Mesenchymal stem cell (in vitro differentiated cells and primary cell): ENCODE data around the gene AGGF1.

Experiments
- DNase-seq: peaks from one replicate; pipeline ENCODE4 v3.0.0-alpha.2; 2013
- H2AFZ ChIP-seq: one replicate; pipeline ENCODE4 v1.6.1; 2013; ENCODE audit warnings: low read depth, mild to moderate bottlenecking, control low read depth, inconsistent platforms, low read length, moderate library complexity
- H2AK5ac ChIP-seq: 2 replicates; pipeline ENCODE4 v1.6.1; 2013; ENCODE audit warnings: low read length, moderate library complexity, mild to moderate bottlenecking, inconsistent platforms; ENCODE audit not compliant: severe bottlenecking
- H2BK120ac ChIP-seq: one replicate; pipeline ENCODE4 v1.6.1; 2013; ENCODE audit warnings: low read depth, mild to moderate bottlenecking, inconsistent platforms, low read length, moderate library complexity
- H2BK12ac ChIP-seq, 2 experiments: one replicate each; pipeline ENCODE4 v1.6.1; 2013; ENCODE audit warnings: inconsistent platforms in 2 of 2, low read length in 2 of 2, mild to moderate bottlenecking in 2 of 2, moderate library complexity in 2 of 2, control low read depth in 1 of 2
- H2BK15ac ChIP-seq: one replicate; pipeline ENCODE4 v1.6.1; 2013; ENCODE audit warnings: mild to moderate bottlenecking, low read depth, inconsistent platforms; ENCODE audit not compliant: poor library complexity, severe bottlenecking
- H2BK5ac ChIP-seq: 2 replicates; pipeline ENCODE4 v1.6.1; 2013; ENCODE audit warnings: low read depth, mild to moderate bottlenecking, low read length, control low read depth, inconsistent platforms; ENCODE audit not compliant: poor library complexity, severe bottlenecking
- H3K14ac ChIP-seq, 2 experiments: one replicate each; pipeline ENCODE4 v1.6.1; 2013; ENCODE audit warnings: inconsistent platforms in 2 of 2, low read length in 2 of 2, control low read depth in 1 of 2, mild to moderate bottlenecking in 1 of 2, moderate library complexity in 1 of 2
- H3K18ac ChIP-seq, 2 experiments: one replicate each; pipeline ENCODE4 v1.6.1; 2013; ENCODE audit warnings: inconsistent platforms in 2 of 2, low read length in 2 of 2, control low read depth in 1 of 2, low read depth in 1 of 2, mild to moderate bottlenecking in 1 of 2
- H3K23ac ChIP-seq, 2 experiments: one replicate each; pipeline ENCODE4 v1.6.1; 2013; ENCODE audit warnings: inconsistent platforms in 2 of 2, low read length in 2 of 2, mild to moderate bottlenecking in 2 of 2, moderate library complexity in 2 of 2, control low read depth in 1 of 2
- H3K27ac ChIP-seq: 2 replicates; pipeline ENCODE4 v1.5.1; 2013; ENCODE audit warnings: mild to moderate bottlenecking, moderate library complexity, low read length, control low read depth, inconsistent platforms; ENCODE audit not compliant: poor library complexity, severe bottlenecking
- H3K27me3 ChIP-seq, 2 experiments: 2 replicates each; pipeline versions ENCODE4 v1.6.1 to v1.7.0; 2013; ENCODE audit warnings: low read length in 2 of 2, mild to moderate bottlenecking in 2 of 2, moderate library complexity in 2 of 2, control low read depth in 1 of 2, inconsistent platforms in 1 of 2; ENCODE audit not compliant: control insufficient read depth in 1 of 2, insufficient read depth in 1 of 2
- H3K36me3 ChIP-seq, 2 experiments: 2 replicates each; pipeline versions ENCODE4 v1.6.1 to v1.7.0; 2013; ENCODE audit warnings: low read length in 2 of 2, control low read depth in 1 of 2, inconsistent platforms in 1 of 2, low read depth in 1 of 2, mild to moderate bottlenecking in 1 of 2; ENCODE audit not compliant: insufficient read depth in 2 of 2, control insufficient read depth in 1 of 2
- H3K4ac ChIP-seq, 2 experiments: one replicate each; pipeline ENCODE4 v1.6.1; 2013; ENCODE audit warnings: inconsistent platforms in 2 of 2, low read length in 2 of 2, mild to moderate bottlenecking in 2 of 2, moderate library complexity in 2 of 2, control low read depth in 1 of 2, low read depth in 1 of 2
- H3K4me1 ChIP-seq: 2 replicates; pipeline ENCODE4 v1.6.1; 2013; ENCODE audit warnings: low read depth, low read length, control low read depth; ENCODE audit not compliant: control insufficient read depth, insufficient read depth
- H3K4me2 ChIP-seq: 2 replicates; pipeline ENCODE4 v1.6.1; 2013; ENCODE audit warnings: low read length, mild to moderate bottlenecking, inconsistent platforms; ENCODE audit not compliant: poor library complexity, severe bottlenecking
- H3K4me3 ChIP-seq, 2 experiments: 2 replicates each; pipeline versions ENCODE4 v1.5.1 to v1.7.0; 2013; ENCODE audit warnings: low read length in 2 of 2, mild to moderate bottlenecking in 2 of 2, control low read depth in 1 of 2, low read depth in 1 of 2; ENCODE audit not compliant: insufficient read depth in 1 of 2
- H3K79me1 ChIP-seq: replicated peaks from 2 replicates; pipeline ENCODE4 v1.6.1; 2013; ENCODE audit warnings: mild to moderate bottlenecking, control low read depth, low read length, inconsistent platforms; ENCODE audit not compliant: poor library complexity, severe bottlenecking
- H3K9ac ChIP-seq: 2 replicates; pipeline ENCODE4 v1.7.0; 2013; ENCODE audit warnings: mild to moderate bottlenecking, low read length, moderate library complexity
- H3K9me3 ChIP-seq: 2 replicates; pipeline ENCODE4 v1.7.0; 2013; ENCODE audit warnings: mild to moderate bottlenecking, low read length; ENCODE audit not compliant: control insufficient read depth
- H4K8ac ChIP-seq: one replicate; pipeline ENCODE4 v1.6.1; 2013; ENCODE audit warnings: inconsistent platforms, mild to moderate bottlenecking, low read length, moderate library complexity
- H4K91ac ChIP-seq: one replicate; pipeline ENCODE4 v1.6.1; 2013; ENCODE audit warnings: mild to moderate bottlenecking, low read length, inconsistent platforms
- WGBS: methylation state at CpG from one replicate; pipeline ENCODE4 v1.1.7; 2013; ENCODE audit warnings: mixed read lengths; 5-methylcytosine and 5-hydroxymethylcytosine counted together

The AGGF1 gene

DNA sequence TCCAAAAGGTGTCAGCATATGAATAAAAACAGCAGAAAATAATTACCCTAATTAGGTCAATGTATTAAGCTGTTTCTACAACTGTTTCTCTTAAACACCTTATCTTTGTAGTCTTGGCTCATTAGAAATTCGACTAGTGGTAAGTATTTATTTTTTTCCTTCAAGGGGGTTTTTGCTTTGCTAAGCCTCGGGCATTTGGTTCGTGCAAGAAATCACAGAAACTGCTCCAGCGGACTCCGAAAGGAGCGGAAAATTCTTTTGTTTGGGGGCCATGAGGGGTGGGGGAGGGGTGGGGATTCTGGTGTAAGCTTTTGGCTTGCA lies 56.1 kb downstream of the AGGF1 start:
- H2BK15ac ChIP-seq, result no peak overlapping the region
- no peak overlapping the region for H3K4ac ChIP-seq
- H3K4me2 ChIP-seq, result peak overlapping the region; percentile 90
- WGBS, result 0% methylated on average over 6 of the region's 6 CpGs
- H3K79me1 ChIP-seq, result peaks cover 10% of the 10 kb centered on the region
- H2BK5ac ChIP-seq, result no peak overlapping the region
- no peaks in the 10 kb centered on the region for H3K9me3 ChIP-seq
- peaks cover 9% of the 10 kb centered on the region for H3K4me1 ChIP-seq
- peak overlapping the region; percentile 88 for H3K9ac ChIP-seq
- no peak overlapping the region for H4K8ac ChIP-seq
- H3K27ac ChIP-seq, result peak overlapping the region; percentile 97
- H3K36me3 ChIP-seq, result peaks cover 0 to 4% of the 10 kb centered on the region in 2 experiments
- H2AFZ ChIP-seq, result no peak overlapping the region
- no peak overlapping the region for H3K14ac ChIP-seq
- no peaks in the 10 kb centered on the region for H3K27me3 ChIP-seq
- no peak overlapping the region for H2BK120ac ChIP-seq
- peak overlapping the region; percentile 74 to 84 for H3K4me3 ChIP-seq
- no peak overlapping the region for H4K91ac ChIP-seq
- H2BK12ac ChIP-seq, result no peak overlapping the region
- H3K23ac ChIP-seq, result no peak overlapping the region
- no peak for DNase-seq
- H3K18ac ChIP-seq, result no peak overlapping the region
- H2AK5ac ChIP-seq, result no peak overlapping the region

DNA sequence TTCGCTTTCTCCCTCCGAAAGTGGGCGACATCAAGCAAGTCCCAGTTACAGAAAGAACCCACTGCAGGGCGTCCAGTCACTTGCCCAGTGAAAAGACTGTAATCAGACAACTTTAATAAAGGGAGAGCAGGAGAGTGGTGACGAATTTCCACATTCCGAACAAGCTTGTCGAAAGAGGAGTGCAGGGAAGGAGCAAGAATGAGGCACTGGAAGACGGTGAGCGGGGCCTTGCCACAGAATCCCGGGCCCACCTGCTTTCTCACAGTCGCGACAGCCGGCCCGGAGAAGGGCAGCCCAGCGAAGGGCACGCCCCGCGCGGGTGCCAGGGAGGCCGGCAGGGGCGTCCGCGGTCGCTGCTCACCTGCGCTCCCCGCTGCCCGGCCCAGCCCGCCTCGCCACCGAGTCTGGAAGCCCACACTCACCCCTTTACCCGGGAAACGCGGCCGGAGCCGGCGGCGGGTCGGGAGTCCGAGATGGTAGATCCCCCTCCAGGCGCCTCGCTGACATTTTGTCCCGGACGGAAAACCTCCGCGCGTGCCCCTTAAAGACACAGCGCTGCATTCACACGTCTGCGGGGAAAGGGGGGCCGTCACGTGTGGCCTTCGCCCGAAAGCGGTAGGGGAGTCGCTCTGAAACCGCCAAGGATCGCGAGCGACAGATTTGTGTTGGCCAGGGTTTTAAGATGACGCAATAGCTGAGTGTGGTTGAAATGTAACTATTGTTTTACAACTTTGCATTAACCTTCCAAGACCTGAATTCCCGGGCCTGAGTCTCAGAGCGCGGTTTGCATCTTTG lies 56.7 kb downstream of the AGGF1 start, which contains the start of gene ZBED3:
Gene ZBED3, minus strand, starts transcription at position 597 of the 795 bp plus-strand sequence. CDS start 9,407 bp downstream, outside the sequence.
- Histone ChIP-seq H2BK12ac (peak within 1 kb of the TSS; percentile 43 to 95), H3K14ac (peak within 1 kb of the TSS in 1 of 2 experiments; percentile 86), H3K79me1 (peaks cover 10% of the 10 kb centered on the region), H2BK120ac (peak within 1 kb of the TSS; percentile 86), H4K91ac (peak within 1 kb of the TSS; percentile 94), H3K27me3 (no peaks in the 10 kb centered on the region), H4K8ac (peak within 1 kb of the TSS; percentile 91), H3K9ac (peak within 1 kb of the TSS; percentile 88), H3K4me1 (peaks cover 9% of the 10 kb centered on the region), H3K9me3 (no peaks in the 10 kb centered on the region), H3K23ac (peak within 1 kb of the TSS in 1 of 2 experiments; percentile 92), H3K4ac (peak within 1 kb of the TSS; percentile 87 to 88), H3K18ac (peak within 1 kb of the TSS; percentile 93 to 95), H3K4me3 (peak within 1 kb of the TSS; percentile 74 to 84), H2BK15ac (peak within 1 kb of the TSS; percentile 90), H3K36me3 (peaks cover 0 to 4% of the 10 kb centered on the region in 2 experiments), H2AK5ac (no peak within 1 kb of the TSS), H3K4me2 (peak within 1 kb of the TSS; percentile 90), H2BK5ac (peak within 1 kb of the TSS; percentile 95), H3K27ac (peak within 1 kb of the TSS; percentile 97), H2AFZ (peak within 1 kb of the TSS; percentile 97)
- WGBS, result under 1% methylated on average over 60 of the region's 63 CpGs
- peak; percentile 82 for DNase-seq

DNA sequence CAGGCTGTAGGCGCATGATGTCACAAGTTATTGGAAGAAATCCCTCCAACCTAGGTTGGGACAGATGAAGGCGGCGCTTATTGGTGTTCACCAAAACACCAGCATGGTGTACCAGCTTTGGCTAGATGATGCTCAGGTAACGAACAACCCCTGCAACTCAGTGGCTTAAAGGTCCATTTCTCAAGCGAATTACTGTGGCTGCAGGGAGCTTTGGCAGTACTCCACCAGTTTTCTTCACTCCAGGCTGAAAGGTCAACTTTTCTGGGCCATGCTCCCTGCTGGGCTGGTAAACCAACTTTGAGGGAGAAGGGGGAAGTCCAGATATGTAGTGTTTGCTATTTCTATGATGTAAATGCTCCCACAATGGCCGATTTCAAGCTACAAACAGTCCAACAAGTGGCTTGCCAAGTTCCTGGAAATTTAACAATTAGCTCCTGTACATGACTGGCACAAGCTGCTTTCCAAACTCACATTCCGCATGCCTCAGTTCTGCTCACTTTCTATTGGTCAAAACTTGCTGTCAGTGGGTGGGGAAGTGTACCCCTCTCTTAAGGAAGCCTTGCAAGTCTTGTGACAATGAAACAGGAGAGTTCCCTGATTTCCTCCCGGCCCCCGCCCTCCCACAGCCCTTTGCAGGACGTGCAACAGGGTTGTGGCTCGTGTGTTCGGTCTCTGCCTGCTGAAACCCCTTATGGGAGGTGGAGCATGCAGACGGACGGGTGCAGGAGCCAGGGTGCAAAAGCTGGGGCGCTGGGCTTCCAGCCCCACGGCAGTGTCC lies 57.5 kb downstream of the AGGF1 start:
- H4K8ac ChIP-seq, result peak overlapping the region; percentile 91
- no peaks in the 10 kb centered on the region for H3K27me3 ChIP-seq
- DNase-seq, result no peak
- peak overlapping the region in 1 of 2 experiments; percentile 47 for H3K23ac ChIP-seq
- peaks cover 10% of the 10 kb centered on the region for H3K79me1 ChIP-seq
- peak overlapping the region; percentile 93 for H3K27ac ChIP-seq
- H3K9me3 ChIP-seq, result no peaks in the 10 kb centered on the region
- H2AFZ ChIP-seq, result peak overlapping the region; percentile 97
- H3K4me3 ChIP-seq, result peak overlapping the region; percentile 74 to 84
- H2BK120ac ChIP-seq, result no peak overlapping the region
- peak overlapping the region in 1 of 2 experiments; percentile 17 for H3K4ac ChIP-seq
- peak overlapping the region in 1 of 2 experiments; percentile 63 for H3K18ac ChIP-seq
- no peak overlapping the region for H2BK15ac ChIP-seq
- H3K9ac ChIP-seq, result peak overlapping the region; percentile 88
- peak overlapping the region; percentile 15 to 43 for H2BK12ac ChIP-seq
- peaks cover 9% of the 10 kb centered on the region for H3K4me1 ChIP-seq
- no peak overlapping the region for H2AK5ac ChIP-seq
- no peak overlapping the region for H3K14ac ChIP-seq
- peaks cover 0 to 4% of the 10 kb centered on the region in 2 experiments for H3K36me3 ChIP-seq
- 58% methylated on average over 16 of the region's 16 CpGs for WGBS
- peak overlapping the region; percentile 90 for H3K4me2 ChIP-seq
- no peak overlapping the region for H2BK5ac ChIP-seq
- no peak overlapping the region for H4K91ac ChIP-seq

DNA sequence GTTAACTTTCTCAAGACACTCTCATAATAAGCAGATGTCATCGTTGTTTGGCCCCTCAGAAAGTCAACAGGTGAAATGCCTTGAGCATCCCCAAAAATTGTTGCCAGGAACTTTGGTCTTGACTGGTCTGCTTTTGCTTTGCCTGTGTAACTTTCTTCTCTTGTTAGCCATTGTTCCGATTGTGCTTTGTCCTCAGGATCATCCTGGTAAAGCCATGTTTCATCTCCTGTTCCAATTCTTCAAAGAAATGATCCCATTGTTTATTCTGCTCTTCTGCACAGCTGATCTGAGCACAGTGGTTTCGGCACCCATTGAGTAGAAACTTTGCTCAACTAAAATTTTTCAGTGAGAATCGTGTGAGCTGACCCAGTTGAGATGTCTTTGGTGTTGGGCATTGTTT lies 65.0 kb downstream of the AGGF1 start:
- H3K79me1 ChIP-seq, result no peaks in the 10 kb centered on the region
- H3K4me3 ChIP-seq, result no peak overlapping the region
- H2BK5ac ChIP-seq, result no peak overlapping the region
- DNase-seq, result no peak
- H2BK15ac ChIP-seq, result no peak overlapping the region
- H2AFZ ChIP-seq, result no peak overlapping the region
- H3K18ac ChIP-seq, result no peak overlapping the region
- WGBS, result 95% methylated on average over 4 of the region's 4 CpGs
- no peaks in the 10 kb centered on the region for H3K27me3 ChIP-seq
- peaks cover 4% of the 10 kb centered on the region for H3K9me3 ChIP-seq
- H3K23ac ChIP-seq, result no peak overlapping the region
- H3K4me1 ChIP-seq, result no peaks in the 10 kb centered on the region
- no peak overlapping the region for H2AK5ac ChIP-seq
- no peak overlapping the region for H4K8ac ChIP-seq
- H3K4ac ChIP-seq, result no peak overlapping the region
- no peaks in the 10 kb centered on the region for H3K36me3 ChIP-seq
- H2BK12ac ChIP-seq, result no peak overlapping the region
- H4K91ac ChIP-seq, result no peak overlapping the region
- H3K14ac ChIP-seq, result no peak overlapping the region
- H3K27ac ChIP-seq, result no peak overlapping the region
- no peak overlapping the region for H3K4me2 ChIP-seq
- no peak overlapping the region for H3K9ac ChIP-seq
- no peak overlapping the region for H2BK120ac ChIP-seq
